NCI-H748 treated with DMSO at 0.1 percent for 48 hours (cell line): ENCODE measurements around the gene APLF.
"Not testable (repeated sequence)": the region's sequence is repeated elsewhere in the genome, so short reads cannot be mapped to it uniquely, and the experiment has no call there.

ENCODE experiments used
- DNase-seq: peaks from one replicate; lab custom pipeline; 2025; lab: John Stamatoyannopoulos, UW

APLF gene

DNA sequence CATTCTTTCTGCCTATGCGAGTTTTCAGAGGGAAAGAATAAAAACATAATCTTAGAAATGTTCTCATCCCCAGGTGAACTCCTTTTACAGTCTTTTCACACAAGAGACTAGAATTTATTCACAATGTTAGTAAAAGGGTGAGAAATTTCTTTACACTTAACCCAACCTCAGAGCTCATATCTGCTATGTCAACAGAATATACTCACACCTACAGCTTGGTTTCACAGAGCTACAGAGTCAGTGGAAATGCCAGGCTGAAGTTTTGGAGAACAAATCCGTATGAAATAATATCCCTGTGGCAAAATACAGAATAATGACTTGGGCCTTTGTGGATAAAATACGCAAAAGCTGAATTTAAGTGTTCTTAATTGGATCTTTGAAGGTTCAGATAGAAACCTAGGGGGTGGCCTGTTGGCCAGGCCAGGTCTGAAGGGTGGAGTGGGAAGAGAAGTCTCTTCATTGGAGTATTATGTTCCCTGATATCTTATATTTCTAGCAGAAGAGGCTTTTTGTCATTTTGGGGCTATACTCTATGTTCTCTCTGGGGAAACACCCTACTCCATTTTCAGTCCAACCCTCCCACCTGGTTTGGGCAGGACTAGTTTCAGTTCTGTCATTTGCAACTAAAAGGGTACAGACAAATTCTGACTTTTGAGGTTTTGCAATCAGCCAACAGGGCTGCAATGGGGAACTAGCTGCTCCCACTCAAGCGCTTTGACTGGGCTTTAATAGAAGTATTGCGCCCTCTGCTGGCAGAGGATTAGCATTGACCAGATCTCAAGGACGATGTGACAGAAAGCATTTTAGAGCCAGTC lies 26.0 kb upstream of the APLF start:
- peak; percentile 38 for DNase-seq

DNA sequence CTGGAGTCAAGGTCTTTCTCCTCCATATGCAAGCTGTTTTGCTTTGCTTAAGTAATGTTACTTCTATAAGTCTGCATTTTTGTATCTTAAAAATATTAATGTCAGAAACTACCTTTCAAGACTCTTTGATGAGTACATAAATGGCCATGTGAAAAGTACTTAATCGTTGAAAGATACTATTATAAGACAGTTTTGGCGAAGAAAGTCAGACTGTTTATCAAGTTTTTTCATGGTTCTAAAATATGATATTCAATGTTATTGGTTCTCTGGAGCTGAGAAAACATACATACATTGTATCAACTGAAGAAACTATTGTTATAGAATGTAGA lies 25.4 kb upstream of the APLF start:
- no peak for DNase-seq

DNA sequence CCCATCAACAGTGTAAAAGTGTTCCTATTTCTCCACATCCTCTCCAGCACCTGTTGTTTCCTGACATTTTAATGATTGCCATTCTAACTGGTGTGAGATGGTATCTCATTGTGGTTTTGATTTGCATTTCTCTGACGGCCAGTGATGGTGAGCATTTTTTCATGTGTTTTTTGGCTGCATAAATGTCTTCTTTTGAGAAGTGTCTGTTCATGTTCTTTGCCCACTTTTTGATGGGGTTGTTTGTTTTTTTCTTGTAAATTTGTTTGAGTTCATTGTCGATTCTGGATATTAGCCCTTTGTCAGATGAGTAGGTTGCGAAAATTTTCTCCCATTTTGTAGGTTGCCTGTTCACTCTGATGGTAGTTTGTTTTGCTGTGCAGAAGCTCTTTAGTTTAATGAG lies 21.0 kb upstream of the APLF start:
- DNase-seq, result not testable (repeated sequence)

DNA sequence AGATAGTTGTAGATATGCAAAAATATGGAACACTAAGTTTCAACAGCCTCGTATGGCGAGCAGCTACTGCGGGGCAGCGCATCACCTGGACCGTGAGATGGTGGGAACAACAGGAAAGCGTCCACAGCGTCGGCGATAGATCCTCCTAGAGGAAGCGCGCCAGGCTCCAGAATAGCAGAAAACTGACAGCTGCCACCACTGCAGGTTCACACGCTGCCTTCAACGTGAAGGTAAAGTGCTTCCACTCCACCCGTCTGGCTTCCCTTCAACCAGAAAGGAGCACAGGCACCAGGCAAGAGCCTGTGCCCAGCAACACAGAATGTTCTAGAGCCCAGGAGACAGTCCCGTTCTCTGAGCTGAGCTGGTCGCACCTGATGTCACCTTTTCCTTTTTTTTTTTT lies 20.3 kb upstream of the APLF start:
- no peak for DNase-seq

DNA sequence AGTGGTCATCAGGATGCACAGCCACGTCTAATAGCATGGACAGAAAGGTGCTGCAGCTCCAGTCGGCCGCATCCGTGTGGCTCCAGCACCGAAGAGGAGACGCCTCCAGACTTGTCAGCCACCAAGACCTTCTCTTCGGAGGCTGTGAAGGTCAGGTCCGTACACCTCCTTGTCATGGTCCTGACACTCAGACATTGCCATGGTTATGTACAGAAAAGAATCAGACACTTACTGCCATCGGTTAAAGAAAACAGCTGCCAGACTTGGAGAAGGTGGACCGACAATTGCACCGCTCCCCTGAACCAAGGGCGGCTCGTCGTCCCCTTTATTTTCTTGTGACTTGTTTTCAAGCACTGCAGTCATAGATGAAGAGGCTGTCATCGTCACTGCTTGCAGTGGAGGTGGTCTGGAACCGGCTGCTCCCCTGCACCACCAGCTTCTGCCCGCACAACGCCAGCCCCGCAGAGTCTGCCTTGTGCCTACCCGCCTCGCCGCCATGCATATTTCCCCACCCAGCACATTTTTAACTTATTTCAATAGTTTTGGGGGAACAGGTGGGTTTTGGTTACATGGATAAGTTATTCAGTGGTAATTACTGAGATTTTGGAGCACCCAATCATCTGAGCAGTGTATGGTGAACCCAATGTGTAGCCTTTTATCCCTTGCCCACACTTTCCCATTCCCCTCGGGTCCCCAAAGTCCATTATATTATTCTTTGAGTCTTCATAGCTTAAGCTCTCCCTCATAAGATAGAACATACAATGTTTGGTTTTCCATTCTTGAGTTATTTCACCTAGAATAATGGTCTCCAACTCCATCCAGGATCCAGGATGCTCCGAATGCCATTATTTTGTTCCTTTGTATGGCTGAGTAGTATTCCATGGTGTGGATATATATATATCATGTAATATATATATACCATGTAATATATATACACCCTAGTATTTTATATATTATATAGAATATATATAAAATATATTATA lies 18.4 kb upstream of the APLF start:
- no peak for DNase-seq

DNA sequence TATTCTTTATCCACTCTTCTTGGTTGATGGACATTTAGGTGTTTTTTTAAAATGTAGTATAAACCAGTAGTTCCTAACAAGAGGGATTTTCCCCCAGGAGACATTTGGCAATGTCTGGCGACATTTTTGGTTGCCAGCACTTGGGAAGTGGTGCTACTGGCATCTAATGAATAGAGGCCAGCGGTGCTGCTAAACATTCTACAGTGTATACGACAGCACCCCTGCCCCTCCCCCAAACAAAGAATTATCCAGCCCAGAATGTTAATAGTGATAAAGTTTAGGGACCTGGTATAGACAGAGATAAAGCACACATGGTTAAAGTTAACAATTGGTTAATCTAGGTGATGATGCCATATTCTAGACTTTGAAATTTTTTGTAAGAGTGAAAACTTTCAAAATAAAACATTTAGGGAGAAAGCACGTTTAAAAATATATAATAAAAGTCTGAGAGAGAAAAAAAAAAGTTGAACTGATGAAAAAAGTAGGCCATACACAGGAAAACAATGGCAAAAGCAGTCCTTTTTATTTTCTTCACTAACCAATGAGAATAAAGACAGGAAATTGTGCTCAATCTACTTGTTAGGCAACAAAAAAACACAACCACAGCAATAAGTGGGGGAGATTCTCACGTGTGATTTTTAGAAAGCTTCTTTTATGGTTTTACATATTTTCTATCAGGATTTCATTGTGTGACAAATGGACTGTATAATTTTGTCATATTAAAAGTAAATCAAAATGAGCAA lies 15.1 kb upstream of the APLF start:
- no peak for DNase-seq

DNA sequence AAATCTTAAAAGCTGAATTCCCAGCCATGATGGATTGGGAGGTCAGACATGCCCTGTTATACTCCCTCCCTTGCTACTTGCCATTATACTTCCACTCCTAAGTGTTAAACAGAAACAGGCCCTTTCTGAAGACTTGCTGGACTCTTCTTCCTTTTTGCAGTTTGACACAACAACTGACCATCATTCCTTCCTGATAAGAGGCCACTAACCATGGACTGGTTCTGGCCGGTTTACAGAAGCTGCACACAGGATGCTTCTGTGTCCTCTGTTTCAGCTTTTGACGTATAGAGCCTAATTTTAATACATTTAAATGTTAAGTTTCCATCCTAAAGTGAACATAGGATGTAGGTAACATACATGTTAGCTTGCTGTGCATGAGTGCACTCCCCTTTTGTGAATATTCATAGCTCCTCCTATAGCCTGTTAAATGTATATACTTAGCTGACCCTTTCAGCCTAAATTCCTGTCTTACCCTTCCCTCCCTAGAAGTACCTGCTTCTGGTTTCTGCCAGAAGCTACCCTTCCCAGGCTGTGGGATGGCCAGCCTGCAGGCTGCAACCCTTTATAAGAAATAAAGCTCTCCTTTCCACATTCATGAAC lies 13.5 kb upstream of the APLF start:
- no peak for DNase-seq

DNA sequence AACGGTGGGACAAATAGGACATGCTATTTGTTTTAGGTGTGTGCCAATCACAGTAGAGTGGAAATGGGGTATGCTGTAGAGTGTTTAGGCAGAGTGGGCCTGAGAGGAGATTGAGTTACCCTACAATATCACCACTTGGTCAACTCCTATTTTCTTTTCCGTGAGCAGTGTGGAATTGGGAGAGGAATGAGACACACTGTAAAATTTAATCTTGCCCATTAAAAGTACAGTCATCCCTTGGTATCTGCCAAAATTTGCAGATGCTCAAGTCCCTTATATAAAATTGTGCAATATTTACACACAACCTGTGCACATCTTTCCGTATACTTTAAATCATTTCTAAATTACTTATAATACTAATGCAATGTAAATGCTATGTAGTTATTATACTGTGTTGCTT lies 12.7 kb upstream of the APLF start:
- no peak for DNase-seq

DNA sequence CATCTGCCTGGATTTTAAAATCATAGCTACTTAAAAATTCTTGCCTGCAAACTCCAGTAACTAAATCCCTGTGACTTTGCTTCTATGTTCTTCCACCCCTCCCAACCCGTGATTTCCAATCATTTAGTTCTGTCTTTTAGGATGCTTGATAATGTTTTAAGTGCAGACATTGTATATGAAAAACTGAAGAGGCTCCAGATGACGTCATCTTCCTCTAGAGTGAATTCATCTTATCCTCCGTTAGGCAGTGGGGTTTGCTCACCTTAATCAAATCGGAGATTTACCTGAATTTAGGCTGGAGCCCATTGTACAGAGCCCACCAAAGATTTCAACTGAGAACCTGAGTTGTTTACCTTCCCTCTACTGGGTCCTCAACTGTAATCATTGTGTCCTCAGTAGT lies 11.2 kb upstream of the APLF start:
- DNase-seq, result no peak

DNA sequence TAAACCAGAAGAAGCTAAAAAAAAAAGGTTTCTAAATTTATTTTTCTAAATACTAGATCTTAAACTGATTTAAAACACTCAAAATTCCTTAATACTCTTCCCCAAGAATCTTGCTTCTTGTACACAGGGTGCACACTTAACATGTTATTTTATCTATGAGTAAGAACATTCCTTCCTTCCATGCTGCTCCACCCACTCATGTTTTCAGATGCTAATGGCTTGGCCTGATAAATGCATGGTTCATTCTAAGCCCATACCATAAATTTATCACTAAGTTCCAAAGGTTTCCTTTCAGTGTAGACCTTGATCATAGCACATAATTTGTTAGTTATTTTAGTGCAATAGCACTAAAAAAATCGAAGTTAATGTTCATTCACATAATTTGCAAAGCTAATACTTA lies 8.4 kb upstream of the APLF start:
- DNase-seq, result no peak

DNA sequence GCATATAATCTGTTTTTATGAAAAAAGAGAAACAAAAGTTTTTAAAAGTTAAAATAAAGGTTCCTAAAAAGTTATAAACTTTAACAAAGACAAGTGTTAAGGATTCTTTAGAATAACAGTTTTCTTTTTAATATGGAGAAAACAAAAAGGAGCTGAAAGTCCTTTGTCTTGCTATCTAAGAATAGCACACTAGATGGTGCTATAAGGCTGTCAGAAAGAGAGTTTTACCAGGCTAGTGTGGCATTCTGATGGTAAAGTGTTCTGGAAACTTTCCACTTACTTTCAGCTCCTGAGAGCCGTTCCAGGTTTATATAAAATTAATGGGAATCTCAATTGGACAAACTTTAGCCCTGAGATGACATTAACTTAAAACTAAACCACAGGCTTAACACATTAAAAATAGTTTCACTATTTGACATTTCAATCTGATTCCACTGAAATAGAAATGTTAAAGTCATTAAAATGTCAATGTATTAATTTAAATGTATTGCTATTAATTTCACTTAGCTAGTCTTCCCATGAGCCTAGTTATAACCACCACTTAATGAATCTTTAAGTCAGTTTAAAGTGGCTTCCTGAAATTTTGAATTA lies 4.0 kb upstream of the APLF start:
- peak; percentile 17 for DNase-seq

DNA sequence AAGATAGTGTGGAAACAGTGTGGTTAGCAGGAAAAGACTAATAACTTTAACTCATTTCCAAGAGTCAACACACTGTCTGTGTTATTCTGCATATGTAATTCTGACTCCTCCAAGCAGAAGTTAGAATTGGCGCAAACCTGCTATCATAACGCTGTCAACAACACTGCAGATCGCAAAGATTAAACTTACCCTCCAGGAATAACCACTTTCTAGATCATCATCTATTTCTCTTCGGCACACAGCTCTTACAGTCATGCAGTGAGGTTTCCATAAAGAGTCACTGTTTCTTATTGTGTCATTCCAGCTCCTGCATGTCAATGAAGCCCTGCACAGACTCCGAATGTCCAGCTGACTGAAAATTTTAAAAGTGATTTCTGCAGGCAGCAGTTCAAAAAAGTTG lies 2.7 kb upstream of the APLF start:
- no peak for DNase-seq

DNA sequence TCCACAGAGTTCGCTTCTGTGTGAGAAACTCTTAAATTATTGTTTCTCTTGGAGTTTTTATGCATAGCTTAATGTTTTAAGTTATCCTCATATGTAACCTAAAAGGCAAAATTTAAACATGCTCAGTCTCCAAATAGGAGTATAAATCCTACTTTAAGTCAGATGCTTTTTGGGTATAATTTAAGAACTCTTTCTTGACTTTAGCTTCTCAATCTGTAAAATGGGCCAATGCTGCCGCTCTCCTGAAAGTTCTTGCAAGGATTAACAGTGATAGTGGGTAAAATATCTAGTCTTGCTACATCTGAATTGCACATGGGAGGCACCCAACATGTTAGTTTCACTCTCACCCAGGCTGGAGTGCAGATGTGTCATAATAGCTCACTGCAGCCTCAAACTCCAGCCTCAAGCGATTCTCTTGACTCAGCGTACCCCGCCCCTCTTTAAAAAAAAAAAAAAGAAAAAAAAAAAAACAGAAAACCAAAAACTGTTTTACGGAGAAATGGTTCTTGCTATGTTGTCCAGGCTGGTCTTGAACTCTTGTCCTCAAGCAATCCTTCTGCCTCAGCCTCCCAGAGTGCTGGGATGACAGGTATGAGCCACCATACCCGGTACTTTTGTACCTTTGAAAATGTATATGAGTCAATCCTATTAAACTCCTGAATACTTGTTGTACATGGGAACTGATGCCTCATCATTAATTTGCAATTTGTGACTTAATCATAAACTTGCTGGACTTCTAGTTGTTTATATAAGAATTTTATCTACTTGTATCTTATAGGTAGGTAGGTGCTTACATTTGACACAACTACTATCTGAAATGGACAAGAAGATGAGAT lies 2.1 kb upstream of the APLF start:
- DNase-seq, result no peak

DNA sequence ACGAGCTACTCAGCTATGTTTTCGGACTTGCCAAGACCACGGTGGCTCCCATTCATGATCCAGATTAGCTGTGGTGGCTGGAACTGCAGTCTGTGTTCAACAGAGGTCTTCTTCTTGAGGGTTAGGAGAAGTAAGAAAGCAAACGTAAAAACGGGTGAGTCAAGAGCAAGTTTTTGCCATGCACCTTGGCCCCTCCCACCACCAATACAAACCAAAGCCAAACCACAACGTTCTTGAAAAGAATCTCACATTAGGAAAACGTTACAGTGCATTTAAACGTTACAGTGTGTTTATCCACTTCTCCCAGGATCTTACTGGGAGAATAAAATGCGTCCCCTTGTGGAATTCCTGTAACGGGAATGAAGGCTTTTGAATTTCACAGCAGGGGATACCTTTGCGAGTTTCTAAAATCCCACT lies 1.0 kb upstream of the APLF start:
- no peak for DNase-seq

DNA sequence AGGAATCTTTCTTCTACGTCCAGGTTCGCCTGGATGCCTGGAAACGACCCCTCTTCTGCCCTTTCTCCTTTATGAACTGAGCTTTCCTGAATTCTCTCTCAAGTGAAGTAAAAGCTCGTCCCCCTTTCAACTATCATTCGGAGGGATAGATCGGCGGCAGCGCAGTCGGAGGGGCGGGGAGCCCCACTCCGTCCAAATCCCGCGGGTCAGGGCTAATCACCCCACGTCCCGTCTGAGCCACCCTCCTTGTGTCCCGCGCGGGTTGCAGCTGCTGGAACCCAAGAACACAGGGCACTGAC lies 658 bp upstream of the APLF start:
- DNase-seq, result no peak

DNA sequence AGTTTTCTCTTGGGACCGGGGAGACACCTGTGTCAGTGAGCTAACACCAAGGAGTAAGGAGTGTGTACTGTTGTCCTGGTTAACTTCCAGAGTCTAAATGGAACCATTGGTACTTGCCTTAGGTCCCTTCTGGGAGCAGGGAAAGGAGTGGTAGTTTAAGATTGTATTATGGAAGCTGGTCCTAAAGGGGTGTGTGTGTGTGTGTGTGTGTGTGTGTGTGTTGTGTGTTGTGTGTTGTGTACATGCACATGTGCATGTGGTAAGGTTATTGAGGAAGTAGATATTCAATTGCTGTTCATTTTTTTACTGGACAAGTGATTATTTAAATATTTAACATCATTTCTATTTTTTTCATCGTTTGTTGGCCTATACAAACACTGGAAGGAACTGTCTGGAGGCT lies 1.4 kb downstream of the APLF start:
- DNase-seq, result no peak

DNA sequence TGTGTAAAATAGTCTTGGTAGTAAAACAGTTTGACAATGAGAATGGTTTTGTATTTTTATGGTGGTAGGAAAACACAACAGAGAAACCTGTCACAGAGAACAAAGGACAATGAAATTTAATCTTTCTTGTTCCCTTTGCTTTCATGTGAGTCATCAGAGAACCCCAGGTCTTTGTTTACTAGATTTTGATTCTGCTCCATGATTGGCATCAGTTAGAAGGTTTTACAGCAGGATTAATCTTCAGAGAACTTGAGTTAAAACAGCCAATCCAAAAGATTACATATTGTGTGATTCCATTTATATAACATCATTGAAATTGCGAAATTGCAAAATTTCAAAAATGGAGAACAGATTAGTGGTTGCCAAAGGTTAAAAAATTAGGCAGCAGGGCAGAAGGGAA lies 2.5 kb downstream of the APLF start:
- DNase-seq, result no peak

DNA sequence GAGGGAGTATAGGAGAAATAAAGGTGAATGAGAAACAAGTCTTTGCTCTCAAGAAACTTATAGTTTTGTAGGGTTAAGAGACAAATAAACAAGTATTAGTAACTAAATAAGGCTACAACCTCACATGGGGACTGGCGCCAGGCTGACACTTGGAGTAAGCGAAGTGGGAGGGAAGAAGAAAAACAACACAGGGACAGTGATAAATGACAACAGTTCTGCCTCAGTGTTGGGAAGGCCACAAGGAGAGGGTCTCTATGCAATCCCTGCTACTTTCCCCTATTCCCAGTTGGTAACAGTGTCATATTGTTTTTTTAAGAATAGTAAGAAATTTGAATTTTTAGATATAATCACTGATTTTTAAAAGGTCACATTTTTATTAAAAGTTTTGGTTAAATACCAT lies 4.0 kb downstream of the APLF start:
- no peak for DNase-seq

DNA sequence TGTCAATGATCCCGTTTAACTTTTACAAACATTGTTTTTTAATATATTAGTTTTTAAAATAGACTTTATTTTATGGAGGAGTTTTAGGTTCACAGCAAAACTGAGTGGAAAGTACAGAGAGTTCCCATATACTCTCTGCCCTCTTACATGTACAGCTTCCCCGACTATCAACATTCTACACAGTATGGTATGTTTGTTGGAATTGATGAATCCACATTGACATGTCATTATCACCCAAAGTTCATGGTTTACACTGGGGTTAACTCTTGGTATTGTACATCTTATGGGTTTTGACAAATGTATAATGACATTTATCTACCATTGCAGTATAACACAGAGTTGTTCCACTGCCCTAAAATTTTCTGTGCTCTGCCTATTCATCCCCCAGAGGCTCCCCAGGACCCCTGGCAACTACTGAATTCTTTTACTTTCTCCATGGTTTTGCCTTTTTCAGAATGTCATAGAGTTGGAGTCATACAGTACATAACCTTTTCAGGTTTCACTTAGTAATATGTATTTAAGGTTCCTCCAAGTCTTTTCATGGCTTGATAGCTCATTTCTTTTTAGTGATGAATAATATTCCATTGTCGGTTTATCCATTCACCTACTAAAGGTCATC lies 5.5 kb downstream of the APLF start:
- no peak for DNase-seq

DNA sequence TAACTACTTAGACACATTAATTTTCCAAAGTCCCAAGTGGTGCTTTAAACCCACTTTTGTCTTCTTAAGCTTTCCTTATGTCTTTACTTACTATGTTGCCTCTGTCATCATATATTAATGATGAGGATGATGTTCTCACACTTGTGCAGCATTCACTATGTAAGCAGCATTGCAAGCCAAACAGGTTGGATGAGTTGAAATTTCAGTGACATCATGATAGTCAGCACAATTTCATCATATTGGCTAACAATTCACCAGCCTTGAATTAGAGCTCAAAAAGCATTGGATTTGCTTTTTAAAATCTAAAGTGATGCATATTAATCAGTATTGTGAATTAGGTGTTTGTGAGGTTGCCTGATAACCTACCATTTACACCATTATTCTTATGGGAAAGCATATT lies 7.7 kb downstream of the APLF start:
- no peak for DNase-seq

DNA sequence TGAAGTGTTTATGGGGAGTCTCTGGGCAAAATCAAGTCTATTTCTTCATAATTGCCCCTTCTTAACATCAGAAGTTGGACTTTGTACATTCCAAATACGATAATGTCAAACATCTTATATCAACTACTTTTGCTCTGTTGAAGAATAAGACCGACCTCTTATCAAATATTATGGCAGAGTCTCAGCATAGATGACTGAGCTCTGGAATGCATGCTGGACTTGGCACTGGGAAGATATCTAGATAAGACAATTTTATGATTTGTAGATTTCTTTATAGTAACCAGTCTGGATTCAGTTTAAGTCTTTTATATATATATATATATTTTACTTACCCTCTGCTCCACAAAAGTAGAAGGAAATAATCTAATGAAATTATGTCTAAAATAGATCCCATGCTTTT lies 8.2 kb downstream of the APLF start:
- DNase-seq, result no peak
